Measurements from ENCODE around the gene CAP2. TPM values are rescaled to one million over a fixed set of nuclear protein-coding genes. Genes with fewer than 3 reads are reported as not detected.
"Not testable (repeated sequence)": the region's sequence is repeated elsewhere in the genome, so short reads cannot be mapped to it uniquely, and the experiment has no call there.

Gene CAP2
- polyA plus RNA-seq, 1 donor from 2014 or later, result not detected

DNA sequence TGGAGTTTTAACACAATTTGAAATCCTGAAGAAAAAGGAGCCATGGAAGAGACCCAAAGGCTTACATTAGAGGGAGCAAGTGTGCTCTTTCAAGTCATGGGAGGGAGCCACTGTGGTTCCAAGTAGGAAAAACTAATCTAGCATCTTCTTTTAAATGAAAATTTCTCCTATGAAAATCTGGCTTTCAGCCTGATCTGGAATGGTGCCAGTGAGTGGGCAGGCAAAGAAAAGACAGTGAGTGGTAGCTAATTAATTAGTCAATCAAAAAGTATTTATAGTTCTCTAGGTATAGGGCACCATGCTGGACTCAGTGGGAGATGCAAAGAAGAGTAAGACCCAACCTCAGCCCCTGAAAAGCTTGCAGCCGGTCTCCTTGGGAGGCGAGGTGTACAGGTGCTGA lies 21.9 kb downstream of the CAP2 start:
- H3K4me1 Mint-ChIP-seq, result no peaks in the 10 kb centered on the region
- peaks cover 0 to 6% (median 4%) of the 10 kb centered on the region in 3 donors for H3K9me3 Mint-ChIP-seq
- H3K36me3 Mint-ChIP-seq, result peaks cover 2% of the 10 kb centered on the region
- no peak overlapping the region for H3K27ac Mint-ChIP-seq
- no peak overlapping the region for H3K4me3 Mint-ChIP-seq
- H3K27me3 Mint-ChIP-seq, result peaks cover 5% of the 10 kb centered on the region

DNA sequence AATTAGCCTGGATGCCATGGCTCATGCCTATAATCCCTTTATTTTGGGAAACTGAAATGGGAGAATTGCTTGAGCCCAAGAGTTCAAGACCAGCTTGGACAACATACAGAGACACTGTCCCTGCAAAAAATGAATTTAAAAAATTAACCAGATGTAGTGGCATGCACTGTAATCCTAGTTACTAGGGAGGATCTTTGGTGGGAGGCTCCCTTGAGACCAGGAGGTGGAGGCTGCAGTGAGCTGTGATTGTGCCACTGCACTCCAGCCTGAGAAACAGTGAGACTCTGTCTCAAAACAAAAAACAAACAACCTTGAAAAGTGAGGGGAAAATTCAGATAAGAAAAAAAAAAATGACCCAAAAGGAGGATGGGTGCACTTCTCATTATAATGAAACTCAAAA lies 23.4 kb downstream of the CAP2 start:
- H3K9me3 Mint-ChIP-seq, result peaks cover 0 to 4% (median 4%) of the 10 kb centered on the region in 3 donors
- H3K36me3 Mint-ChIP-seq, result peaks cover 2% of the 10 kb centered on the region
- H3K27me3 Mint-ChIP-seq, result peaks cover 5% of the 10 kb centered on the region
- H3K27ac Mint-ChIP-seq, result no peak overlapping the region
- H3K4me3 Mint-ChIP-seq, result no peak overlapping the region
- no peaks in the 10 kb centered on the region for H3K4me1 Mint-ChIP-seq

DNA sequence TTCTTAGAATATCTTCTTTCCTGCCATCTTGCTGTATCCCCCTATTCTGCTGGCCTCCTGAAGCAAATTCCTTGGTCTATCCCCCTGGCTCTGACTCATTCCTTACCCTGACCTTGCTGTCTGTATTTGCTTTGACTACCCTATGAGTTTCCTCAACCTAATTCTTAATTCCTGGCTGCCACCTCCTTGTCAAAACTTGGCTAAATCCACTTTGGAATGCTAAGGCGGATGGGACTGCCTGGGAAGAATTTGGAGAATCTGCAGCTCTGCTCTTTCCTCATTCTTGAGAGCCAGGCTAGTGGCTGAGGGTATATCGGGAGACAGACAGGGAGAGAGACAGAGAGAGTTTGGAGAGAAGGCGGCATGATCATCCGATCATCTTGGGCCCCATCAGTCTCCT lies 24.4 kb downstream of the CAP2 start:
- Mint-ChIP-seq H3K4me1 (no peaks in the 10 kb centered on the region), H3K4me3 (no peak overlapping the region), H3K27ac (no peak overlapping the region), H3K36me3 (peaks cover 2% of the 10 kb centered on the region), H3K27me3 (peaks cover 5% of the 10 kb centered on the region), H3K9me3 (peaks cover 0 to 4% (median 4%) of the 10 kb centered on the region in 3 donors)

DNA sequence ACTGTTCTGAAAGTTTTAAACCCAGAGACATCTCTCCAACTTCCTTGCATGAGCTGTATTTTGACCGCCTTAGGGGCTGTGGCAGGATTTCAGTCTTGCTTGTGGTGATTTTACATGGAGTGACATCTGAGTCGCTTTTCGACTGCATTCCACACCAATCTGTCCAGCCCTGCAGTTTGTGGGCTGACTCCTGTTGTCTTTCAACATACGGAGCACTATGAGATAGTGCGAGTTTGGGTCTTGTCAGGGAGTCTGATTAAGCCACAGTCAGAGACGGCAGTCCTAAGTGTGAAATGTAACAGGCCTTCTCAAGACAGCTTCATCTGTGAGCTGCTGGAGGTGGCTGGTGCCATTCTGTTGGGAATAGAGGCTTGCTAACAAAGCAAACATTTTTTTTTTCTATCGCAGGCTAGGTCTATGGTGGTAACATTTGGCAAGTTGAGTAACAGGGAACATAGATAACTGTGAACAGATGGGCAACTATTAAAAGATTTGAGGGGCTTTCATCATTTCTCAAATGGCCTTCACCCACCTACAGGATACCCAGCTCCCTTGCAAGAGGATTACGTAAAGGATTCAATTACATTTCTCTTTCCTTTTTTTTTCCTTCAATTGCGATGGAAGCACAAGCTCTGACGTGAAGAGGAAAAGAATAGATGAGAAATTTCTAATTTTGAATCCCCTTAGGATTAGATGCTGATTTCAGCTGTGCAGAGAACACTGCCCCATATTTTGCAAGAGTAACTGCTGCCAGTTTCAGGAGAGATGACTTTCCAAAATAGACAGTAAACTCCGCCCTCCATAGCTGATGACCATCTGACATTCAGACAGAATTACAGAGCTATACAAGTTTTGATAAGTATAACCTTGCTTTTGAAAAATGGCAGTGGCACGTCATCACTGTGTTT lies 25.1 kb downstream of the CAP2 start:
- Mint-ChIP-seq H3K4me1 (no peaks in the 10 kb centered on the region), H3K27ac (no peak overlapping the region), H3K4me3 (no peak overlapping the region), H3K27me3 (peaks cover 5% of the 10 kb centered on the region), H3K36me3 (peaks cover 2% of the 10 kb centered on the region), H3K9me3 (peaks cover 0 to 4% (median 4%) of the 10 kb centered on the region in 3 donors)

DNA sequence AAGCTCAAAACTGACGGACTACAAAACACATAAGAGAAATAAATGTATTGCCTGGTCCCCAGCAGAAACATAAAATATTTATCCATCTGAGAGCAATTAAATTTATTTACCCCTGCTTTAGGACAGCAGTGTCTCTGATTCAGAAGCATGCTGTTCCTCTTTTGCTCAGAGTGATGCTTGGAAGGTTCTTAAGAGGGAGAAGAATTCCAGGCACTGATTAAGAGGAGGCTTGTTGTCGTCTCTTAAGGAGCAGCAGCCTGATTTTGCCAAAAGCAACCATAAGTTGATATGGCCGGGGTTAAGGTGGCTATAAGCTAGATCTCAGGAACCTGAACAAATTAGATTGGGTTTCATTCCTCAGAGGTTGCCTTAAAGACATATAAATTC lies 25.8 kb downstream of the CAP2 start:
- H3K36me3 Mint-ChIP-seq, result peaks cover 2% of the 10 kb centered on the region
- peaks cover 0 to 4% (median 4%) of the 10 kb centered on the region in 3 donors for H3K9me3 Mint-ChIP-seq
- no peak overlapping the region for H3K4me3 Mint-ChIP-seq
- no peak overlapping the region for H3K27ac Mint-ChIP-seq
- no peaks in the 10 kb centered on the region for H3K4me1 Mint-ChIP-seq
- peaks cover 5% of the 10 kb centered on the region for H3K27me3 Mint-ChIP-seq

DNA sequence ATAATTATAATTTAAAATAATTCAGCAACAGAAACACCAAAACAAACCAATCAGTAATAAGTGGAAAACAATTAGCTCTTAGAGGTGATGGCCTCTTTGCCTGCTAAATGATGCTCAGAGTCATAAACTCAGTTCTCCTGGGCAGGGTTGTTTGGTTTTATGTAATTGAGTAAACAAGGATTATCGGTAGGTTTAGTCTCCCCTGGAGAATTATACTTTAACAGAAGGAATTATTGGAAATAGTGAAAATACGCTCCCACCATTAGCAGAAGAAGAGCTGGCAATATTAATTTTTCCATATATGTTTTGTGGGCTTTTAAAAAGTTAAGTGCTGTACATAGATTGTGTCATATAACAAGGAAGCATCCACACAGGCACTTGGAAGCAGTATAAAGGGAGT lies 27.0 kb downstream of the CAP2 start:
- H3K36me3 Mint-ChIP-seq, result no peaks in the 10 kb centered on the region
- no peak overlapping the region for H3K4me3 Mint-ChIP-seq
- H3K27ac Mint-ChIP-seq, result no peak overlapping the region
- H3K27me3 Mint-ChIP-seq, result peaks cover 5% of the 10 kb centered on the region
- H3K4me1 Mint-ChIP-seq, result no peaks in the 10 kb centered on the region
- H3K9me3 Mint-ChIP-seq, result peaks cover 0 to 6% (median 4%) of the 10 kb centered on the region in 3 donors

DNA sequence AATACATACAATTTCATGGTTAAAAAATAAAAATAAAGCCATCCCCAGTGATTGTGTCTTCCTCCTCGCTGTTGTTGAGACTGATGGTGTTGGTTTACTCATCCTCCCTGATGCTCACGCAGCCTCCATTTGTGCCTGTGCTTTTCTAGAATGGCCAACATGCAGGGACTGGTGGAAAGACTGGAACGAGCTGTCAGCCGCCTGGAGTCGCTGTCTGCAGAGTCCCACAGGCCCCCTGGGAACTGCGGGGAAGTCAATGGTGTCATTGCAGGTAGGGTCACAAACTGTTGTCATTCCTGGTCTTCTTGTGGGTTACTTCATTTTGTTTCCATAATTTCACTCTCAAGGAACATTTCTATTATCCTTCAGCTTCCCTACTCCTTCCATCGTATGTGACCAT lies 28.0 kb downstream of the CAP2 start:
- H3K27me3 Mint-ChIP-seq, result peaks cover 5% of the 10 kb centered on the region
- peaks cover 0 to 5% (median 0%) of the 10 kb centered on the region in 3 donors for H3K9me3 Mint-ChIP-seq
- H3K4me3 Mint-ChIP-seq, result no peak overlapping the region
- H3K36me3 Mint-ChIP-seq, result no peaks in the 10 kb centered on the region
- no peaks in the 10 kb centered on the region for H3K4me1 Mint-ChIP-seq
- H3K27ac Mint-ChIP-seq, result no peak overlapping the region

DNA sequence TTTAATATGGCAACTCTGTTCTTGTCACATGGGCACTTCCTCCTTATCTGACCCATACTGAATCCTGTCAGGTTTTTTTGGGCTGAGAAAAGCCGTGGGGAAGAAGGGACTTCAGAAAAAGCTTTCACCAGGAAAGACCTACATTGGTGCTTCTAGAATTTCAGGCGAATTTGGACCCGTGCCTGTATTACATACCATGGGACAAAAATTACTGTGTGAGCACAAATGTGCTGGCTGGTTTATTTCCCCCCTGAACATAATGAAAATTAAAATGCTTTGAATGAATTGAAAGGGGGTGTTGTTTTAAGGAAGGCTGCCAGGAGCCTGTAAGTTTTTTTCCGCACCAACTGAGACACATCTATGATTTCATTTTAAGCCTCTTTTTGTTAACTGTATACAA lies 29.6 kb downstream of the CAP2 start:
- Mint-ChIP-seq H3K4me3 (no peak overlapping the region), H3K9me3 (peaks cover 2 to 6% (median 4%) of the 10 kb centered on the region in 3 donors), H3K27me3 (peaks cover 2% of the 10 kb centered on the region), H3K36me3 (no peaks in the 10 kb centered on the region), H3K4me1 (no peaks in the 10 kb centered on the region), H3K27ac (no peak overlapping the region)

DNA sequence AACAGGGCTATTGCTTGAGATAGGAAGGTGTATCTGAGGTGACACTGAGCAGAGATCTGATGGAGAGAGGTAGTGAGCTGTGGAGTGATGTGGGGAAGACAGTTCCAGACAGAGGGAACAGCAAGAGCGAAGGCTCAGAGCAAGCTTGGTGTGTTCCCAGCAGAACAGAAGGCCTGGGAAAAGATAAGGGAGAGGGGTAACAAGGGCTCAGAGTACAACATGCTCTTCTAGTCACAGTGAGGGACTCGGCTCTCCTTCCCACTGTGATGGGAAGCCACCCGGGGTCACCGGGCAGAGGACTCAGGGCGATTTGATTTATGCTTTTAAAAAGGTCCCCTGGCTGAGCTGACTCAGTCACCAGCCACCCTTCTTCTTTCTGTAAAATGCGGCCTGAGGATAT lies 33.7 kb downstream of the CAP2 start:
- H3K4me1 Mint-ChIP-seq, result no peaks in the 10 kb centered on the region
- H3K36me3 Mint-ChIP-seq, result no peaks in the 10 kb centered on the region
- peak overlapping the region in 1 of 3 donors; percentile 54 for H3K27ac Mint-ChIP-seq
- peaks cover 2% of the 10 kb centered on the region for H3K27me3 Mint-ChIP-seq
- H3K9me3 Mint-ChIP-seq, result peaks cover 2 to 4% (median 4%) of the 10 kb centered on the region in 3 donors
- no peak overlapping the region for H3K4me3 Mint-ChIP-seq

DNA sequence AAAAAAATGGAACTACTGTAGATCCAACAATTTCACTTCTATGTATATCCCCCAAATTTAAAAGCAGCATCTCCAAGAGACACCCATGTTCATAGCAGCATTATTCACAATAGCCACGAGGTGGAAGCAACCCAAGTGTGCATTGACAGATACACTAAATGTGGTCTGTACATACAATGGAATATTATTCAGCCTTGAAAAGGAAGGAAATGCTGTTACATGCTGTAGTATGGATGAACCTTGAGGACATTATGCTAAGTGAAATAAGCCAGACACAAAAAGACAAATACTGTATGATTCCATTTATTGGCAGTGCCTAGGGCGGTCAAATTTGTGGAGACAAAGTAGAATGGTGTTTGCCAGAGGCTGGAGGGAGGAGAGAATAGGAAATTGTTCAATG lies 34.2 kb downstream of the CAP2 start:
- Mint-ChIP-seq H3K4me3 (no peak overlapping the region), H3K27me3 (peaks cover 2% of the 10 kb centered on the region), H3K27ac (no peak overlapping the region), H3K4me1 (no peaks in the 10 kb centered on the region), H3K36me3 (no peaks in the 10 kb centered on the region), H3K9me3 (peaks cover 2 to 4% (median 4%) of the 10 kb centered on the region in 3 donors)

DNA sequence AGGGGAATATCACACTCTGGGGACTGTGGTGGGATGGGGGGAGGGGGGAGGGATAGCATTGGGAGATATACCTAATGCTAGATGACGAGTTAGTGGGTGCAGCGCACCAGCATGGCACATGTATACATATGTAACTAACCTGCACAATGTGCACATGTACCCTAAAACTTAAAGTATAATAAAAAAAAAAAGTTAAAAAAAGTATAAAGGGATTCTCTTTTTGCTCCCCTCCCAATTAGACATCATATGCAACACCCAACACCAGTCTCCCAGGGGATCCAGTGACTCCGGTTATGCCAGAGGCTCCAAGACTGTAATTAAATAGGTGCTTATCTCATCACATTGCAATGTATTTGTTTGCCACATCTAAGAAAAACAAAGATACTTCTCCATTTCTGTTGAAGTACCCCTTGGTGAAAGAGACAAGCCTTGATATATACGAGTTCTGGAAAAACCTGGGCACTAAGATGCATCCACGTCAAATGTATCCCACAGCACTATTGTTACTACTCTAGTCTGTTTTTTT lies 35.3 kb downstream of the CAP2 start:
- H3K4me1 Mint-ChIP-seq, H3K27ac Mint-ChIP-seq, H3K27me3 Mint-ChIP-seq, H3K4me3 Mint-ChIP-seq, H3K9me3 Mint-ChIP-seq, H3K36me3 Mint-ChIP-seq: not testable (repeated sequence)

DNA sequence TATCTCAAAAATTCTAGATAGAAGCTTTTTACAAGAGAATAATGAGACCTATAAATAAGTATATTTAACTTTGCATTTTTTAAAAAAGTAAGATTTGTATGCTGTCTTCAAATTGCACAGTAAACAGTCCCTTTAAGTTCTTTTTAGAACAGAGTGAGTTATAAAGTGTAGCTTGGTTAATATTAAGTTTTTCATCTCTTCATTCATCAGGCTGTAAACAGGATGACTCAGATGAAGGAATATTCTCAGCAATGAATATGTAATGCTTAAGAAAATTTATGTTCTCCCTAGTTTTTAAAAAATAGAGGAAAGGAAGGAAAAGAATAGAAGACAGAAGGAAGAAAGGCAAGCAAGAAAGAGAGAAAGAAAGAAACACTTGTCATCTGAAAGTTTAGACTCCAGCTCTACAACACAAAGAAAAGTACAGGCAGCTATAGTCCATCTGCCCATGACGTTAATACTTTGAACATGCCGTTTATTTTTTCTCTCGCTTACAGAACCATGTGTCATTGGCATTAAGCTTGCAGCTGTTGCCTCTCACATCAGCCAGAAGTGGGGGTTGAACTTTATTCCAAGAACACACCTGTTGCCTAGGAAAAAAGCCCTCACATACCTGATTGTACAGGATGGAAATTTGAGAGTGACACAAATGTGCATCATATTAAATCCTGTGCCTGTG lies 36.1 kb downstream of the CAP2 start:
- Mint-ChIP-seq H3K27ac (no peak overlapping the region), H3K9me3 (peaks cover 2 to 4% (median 4%) of the 10 kb centered on the region in 3 donors), H3K4me3 (no peak overlapping the region), H3K27me3 (peaks cover 2% of the 10 kb centered on the region), H3K4me1 (no peaks in the 10 kb centered on the region), H3K36me3 (no peaks in the 10 kb centered on the region)

DNA sequence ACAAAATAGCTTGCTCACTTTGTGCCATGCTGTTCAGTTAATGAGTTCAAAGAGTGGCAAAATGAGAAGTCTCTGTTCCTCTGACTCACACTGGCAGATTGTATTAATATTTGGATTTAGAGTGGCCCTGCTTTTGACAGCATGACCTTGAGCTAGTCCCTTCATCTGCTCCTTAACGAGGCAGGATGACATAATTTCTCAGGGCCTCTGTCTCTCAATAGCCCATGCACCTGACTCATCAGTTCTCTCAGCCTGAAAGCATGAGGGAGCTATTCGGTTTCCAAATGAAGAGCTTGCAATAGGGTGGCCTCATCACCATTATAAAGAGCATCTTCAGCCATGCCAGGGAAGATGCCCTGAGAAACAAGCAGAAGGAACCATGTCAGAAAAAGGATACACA lies 38.2 kb downstream of the CAP2 start:
- no peak overlapping the region for H3K27ac Mint-ChIP-seq

DNA sequence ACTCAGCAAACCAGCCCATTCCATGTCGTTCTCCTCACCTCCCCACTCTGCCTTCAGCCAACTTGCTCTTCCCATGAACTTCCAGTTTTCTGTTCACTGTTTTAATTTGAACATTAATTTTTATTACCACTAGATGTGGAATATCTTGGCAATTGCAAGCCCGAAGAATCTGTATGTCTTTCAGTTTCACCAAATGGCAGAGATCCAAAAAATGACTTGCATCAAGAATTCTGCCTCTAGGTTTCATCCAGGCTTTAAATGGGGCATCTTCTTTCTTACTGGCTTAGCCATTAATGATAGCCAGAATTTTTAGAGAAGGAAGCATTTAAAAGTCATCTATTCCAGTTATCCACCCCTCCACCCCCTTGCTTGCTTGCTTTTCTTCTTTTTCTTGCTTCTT lies 39.0 kb downstream of the CAP2 start:
- Mint-ChIP-seq H3K27me3 (no peaks in the 10 kb centered on the region), H3K4me1 (no peaks in the 10 kb centered on the region), H3K9me3 (peaks cover 0 to 4% (median 0%) of the 10 kb centered on the region in 3 donors), H3K36me3 (no peaks in the 10 kb centered on the region), H3K27ac (no peak overlapping the region), H3K4me3 (no peak overlapping the region)

More for the DNA sequence above, 38.2 kb downstream of the CAP2 start:
- Mint-ChIP-seq H3K9me3 (peaks cover 2 to 4% (median 3%) of the 10 kb centered on the region in 3 donors), H3K36me3 (no peaks in the 10 kb centered on the region), H3K4me3 (peak overlapping the region in 1 of 4 donors; percentile 52), H3K4me1 (no peaks in the 10 kb centered on the region), H3K27me3 (peaks cover 2% of the 10 kb centered on the region)

DNA sequence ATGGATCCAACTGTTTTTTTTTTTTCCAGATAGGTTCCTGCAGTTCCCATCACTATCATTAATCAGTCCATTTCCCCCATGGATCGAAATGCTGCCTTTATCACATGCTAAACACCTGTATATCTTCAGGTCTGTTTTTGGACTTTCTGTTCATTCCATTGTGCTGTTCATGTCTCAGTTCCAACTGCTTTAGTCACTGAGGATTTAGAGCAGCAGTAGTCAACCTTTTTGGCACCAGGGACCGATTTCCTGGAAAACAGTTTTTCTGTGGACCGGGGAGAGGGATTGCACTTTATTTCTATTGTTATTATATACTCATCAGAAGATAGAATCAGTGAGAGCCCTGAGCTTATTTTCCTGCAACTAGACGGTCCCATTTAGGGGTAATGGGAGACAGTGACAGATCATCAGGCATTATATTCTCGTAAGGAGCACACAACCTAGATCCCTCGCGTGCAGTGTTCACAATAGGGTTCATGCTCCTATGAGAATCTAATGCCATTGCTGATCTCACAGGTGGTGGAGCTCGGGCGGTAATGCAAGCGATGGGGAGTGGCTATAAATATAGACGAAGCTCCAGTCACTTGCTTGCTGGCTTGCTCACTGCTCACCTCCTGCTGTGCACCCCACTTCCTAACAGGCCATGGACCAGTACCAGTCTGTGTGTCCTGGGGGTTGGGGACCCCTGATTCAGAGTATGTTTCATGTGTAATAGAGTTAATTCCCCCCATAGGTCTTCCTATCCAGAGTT lies 46.0 kb downstream of the CAP2 start:
- Mint-ChIP-seq H3K27me3 (no peaks in the 10 kb centered on the region), H3K4me3 (no peak overlapping the region), H3K27ac (no peak overlapping the region), H3K36me3 (no peaks in the 10 kb centered on the region), H3K9me3 (peaks cover 0 to 2% (median 0%) of the 10 kb centered on the region in 3 donors), H3K4me1 (no peaks in the 10 kb centered on the region)

Data from IgD-negative memory B cell (primary cell).